ENCODE results near the gene MAPK8IP3.

The MAPK8IP3 gene

GRCh38 chr16:1784977-1785845 is 79.2 kb downstream of the MAPK8IP3 start:
- DNase-seq: no peak
- no peak overlapping the region for H3K4me2 ChIP-seq (ENCODE audit: low read depth, low read length)
- H3K27ac ChIP-seq (ENCODE audit: low read length): no peak overlapping the region
- H4K20me1 ChIP-seq (ENCODE audit: insufficient read depth, low read length): no peaks in the 10 kb centered on the region
- H3K9ac ChIP-seq (ENCODE audit: low read length): no peak overlapping the region
- TF ChIP-seq CTCF (IDR thresholded peaks at IDR 0.05; ENCODE audit: low read length): no peak
- TF ChIP-seq EZH2 (optimal IDR thresholded peaks at IDR 0.05; ENCODE audit: low read depth, low read length): no peak
- TF ChIP-seq EZH2phosphoT487 (IDR thresholded peaks at IDR 0.05; ENCODE audit: low read length): no peak
- peaks cover 4% of the 10 kb centered on the region; the same call in 1 of the 2 replicates for H3K4me1 ChIP-seq (ENCODE audit: low read length)
- H2AFZ ChIP-seq (ENCODE audit: low read length): no peak overlapping the region
- H3K9me3 ChIP-seq (replicated peaks; ENCODE audit: insufficient read depth, low read length): no peaks in the 10 kb centered on the region
- H3K36me3 ChIP-seq (replicated peaks; ENCODE audit: insufficient read depth, low read length): no peaks in the 10 kb centered on the region
- H3K9me2 ChIP-seq (replicated peaks; ENCODE audit: insufficient read depth, low read length): no peaks in the 10 kb centered on the region
- H3K27me3 ChIP-seq (replicated peaks; ENCODE audit: insufficient read depth, low read length): no peaks in the 10 kb centered on the region
- peaks cover 17% of the 10 kb centered on the region; the same call in 1 of the 2 replicates for H3F3A ChIP-seq (ENCODE audit: insufficient read depth, low read length)
- H3K79me2 ChIP-seq (ENCODE audit: low read length): peaks cover 65% of the 10 kb centered on the region
- no peak overlapping the region for H3K4me3 ChIP-seq (ENCODE audit: low read length)

- Histone ChIP-seq H3K4me1 (ENCODE audit: low read length) (peaks cover 4% of the 10 kb centered on the region; the same call in 1 of the 2 replicates), H3K4me2 (ENCODE audit: low read depth, low read length) (no peak overlapping the region), H3K4me3 (ENCODE audit: low read length) (no peak overlapping the region), H4K20me1 (ENCODE audit: insufficient read depth, low read length) (no peaks in the 10 kb centered on the region), H2AFZ (ENCODE audit: low read length) (no peak overlapping the region), H3F3A (ENCODE audit: insufficient read depth, low read length) (peaks cover 11% of the 10 kb centered on the region; the same call in 1 of the 2 replicates), H3K27ac (ENCODE audit: low read length) (no peak overlapping the region), H3K9ac (ENCODE audit: low read length) (no peak overlapping the region), H3K9me3 (replicated peaks; ENCODE audit: insufficient read depth, low read length) (no peaks in the 10 kb centered on the region), H3K27me3 (replicated peaks; ENCODE audit: insufficient read depth, low read length) (no peaks in the 10 kb centered on the region), H3K9me2 (replicated peaks; ENCODE audit: insufficient read depth, low read length) (no peaks in the 10 kb centered on the region), H3K36me3 (replicated peaks; ENCODE audit: insufficient read depth, low read length) (no peaks in the 10 kb centered on the region), H3K79me2 (ENCODE audit: low read length) (peaks cover 59% of the 10 kb centered on the region)
- no peak for TF ChIP-seq EZH2 (optimal IDR thresholded peaks at IDR 0.05; ENCODE audit: low read depth, low read length)
- no peak for TF ChIP-seq EZH2phosphoT487 (IDR thresholded peaks at IDR 0.05; ENCODE audit: low read length)
- TF ChIP-seq CTCF (IDR thresholded peaks at IDR 0.05; ENCODE audit: low read length): no peak
- DNase-seq: no peak
These were observed 79.8 kb downstream of the MAPK8IP3 start for GRCh38 chr16:1785846-1786170.

GRCh38 chr16:1786242-1787055 is 80.5 kb downstream of the MAPK8IP3 start:
- Histone ChIP-seq H2AFZ (ENCODE audit: low read length) (no peak overlapping the region), H3F3A (ENCODE audit: insufficient read depth, low read length) (peaks cover 5% of the 10 kb centered on the region; the same call in 1 of the 2 replicates), H3K4me1 (ENCODE audit: low read length) (peaks cover under 1% of the 10 kb centered on the region; the same call in 1 of the 2 replicates), H3K9ac (ENCODE audit: low read length) (no peak overlapping the region), H3K9me3 (replicated peaks; ENCODE audit: insufficient read depth, low read length) (no peaks in the 10 kb centered on the region), H3K27me3 (replicated peaks; ENCODE audit: insufficient read depth, low read length) (no peaks in the 10 kb centered on the region), H3K4me2 (ENCODE audit: low read depth, low read length) (no peak overlapping the region), H3K36me3 (replicated peaks; ENCODE audit: insufficient read depth, low read length) (no peaks in the 10 kb centered on the region), H3K79me2 (ENCODE audit: low read length) (peaks cover 53% of the 10 kb centered on the region), H4K20me1 (ENCODE audit: insufficient read depth, low read length) (no peaks in the 10 kb centered on the region), H3K4me3 (ENCODE audit: low read length) (no peak overlapping the region), H3K9me2 (replicated peaks; ENCODE audit: insufficient read depth, low read length) (no peaks in the 10 kb centered on the region), H3K27ac (ENCODE audit: low read length) (no peak overlapping the region)
- no peak for TF ChIP-seq CTCF (IDR thresholded peaks at IDR 0.05; ENCODE audit: low read length)
- TF ChIP-seq EZH2phosphoT487 (IDR thresholded peaks at IDR 0.05; ENCODE audit: low read length): no peak
- no peak for DNase-seq
